Measurements from ENCODE around the gene CLCN3.
"Not testable (repeated sequence)": the region's sequence is repeated elsewhere in the genome, so short reads cannot be mapped to it uniquely, and the experiment has no call there.

Gene CLCN3

DNA sequence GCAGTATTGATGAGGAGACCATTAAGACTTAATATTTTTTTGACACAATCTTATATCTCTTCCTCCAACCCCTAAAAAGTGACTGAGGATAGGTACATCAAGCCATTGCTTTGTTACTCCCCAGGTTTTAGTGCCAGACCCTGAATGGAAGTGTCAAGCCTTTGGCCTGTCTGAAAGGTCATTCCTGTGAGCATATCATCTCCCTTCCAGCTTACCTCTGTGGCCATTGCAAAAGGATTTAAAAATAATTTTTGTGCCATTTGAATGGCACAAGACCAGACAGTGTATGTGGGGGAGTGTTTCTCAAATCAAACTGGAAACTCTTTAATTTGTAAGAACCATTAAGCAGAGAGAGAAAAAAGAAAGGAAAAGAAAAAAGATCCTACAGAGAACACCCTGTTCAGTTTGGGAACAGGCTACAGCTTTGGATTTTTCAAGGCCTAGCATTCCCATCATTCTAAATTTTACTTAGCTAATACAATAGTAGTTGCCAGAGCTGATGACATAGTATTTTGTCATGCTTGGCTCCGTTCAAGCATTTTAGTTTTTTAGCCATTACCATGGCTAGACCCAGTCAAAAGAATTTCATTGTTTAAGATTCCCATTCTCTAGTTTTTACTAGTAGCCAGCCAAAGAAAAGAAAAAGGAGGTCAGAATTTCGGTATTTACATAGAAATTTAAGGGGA is 87.7 kb downstream of the CLCN3 start:
- no peak for DNase-seq (ENCODE audit: low spot score)

- DNase-seq (ENCODE audit: low spot score), result no peak
Observed at GRCh38 chr4:169715826-169716225, 95.4 kb downstream of the CLCN3 start.

DNA sequence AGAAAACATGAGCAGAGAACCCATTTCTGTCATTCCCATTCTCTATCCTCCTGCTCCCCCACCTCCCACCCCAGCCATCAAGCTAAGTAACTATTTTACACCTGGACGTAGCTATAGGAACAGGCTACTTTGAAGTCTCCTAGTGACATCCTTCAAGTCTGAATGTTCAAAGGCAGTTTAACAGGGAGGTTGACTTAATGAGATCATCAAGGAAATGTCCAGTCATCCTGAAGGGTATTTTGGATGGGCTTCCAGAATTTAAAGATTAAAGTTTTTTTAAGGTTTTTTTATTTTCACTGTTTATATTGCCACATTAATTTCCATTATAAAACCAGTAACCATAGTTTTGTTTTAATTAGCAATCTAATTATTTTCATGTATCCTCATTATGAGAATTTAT is 96.3 kb downstream of the CLCN3 start:
- no peak for DNase-seq (ENCODE audit: low spot score)

DNA sequence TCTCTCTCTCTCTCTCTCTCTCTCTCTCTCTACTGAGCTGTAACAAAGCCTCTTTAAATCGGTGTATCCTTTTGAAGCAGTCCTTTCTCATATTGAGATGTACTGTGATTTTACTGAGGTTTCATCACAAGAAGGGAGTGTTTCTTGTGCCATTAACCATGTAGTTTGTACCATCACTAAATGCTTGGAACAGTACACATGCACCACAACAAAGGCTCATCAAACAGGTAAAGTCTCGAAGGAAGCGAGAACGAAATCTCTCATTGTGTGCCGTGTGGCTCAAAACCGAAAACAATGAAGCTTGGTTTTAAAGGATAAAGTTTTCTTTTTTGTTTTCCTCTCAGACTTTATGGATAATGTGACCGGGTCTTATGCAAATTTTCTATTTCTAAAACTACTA is 100.2 kb downstream of the CLCN3 start:
- DNase-seq (ENCODE audit: low spot score), result no peak

DNA sequence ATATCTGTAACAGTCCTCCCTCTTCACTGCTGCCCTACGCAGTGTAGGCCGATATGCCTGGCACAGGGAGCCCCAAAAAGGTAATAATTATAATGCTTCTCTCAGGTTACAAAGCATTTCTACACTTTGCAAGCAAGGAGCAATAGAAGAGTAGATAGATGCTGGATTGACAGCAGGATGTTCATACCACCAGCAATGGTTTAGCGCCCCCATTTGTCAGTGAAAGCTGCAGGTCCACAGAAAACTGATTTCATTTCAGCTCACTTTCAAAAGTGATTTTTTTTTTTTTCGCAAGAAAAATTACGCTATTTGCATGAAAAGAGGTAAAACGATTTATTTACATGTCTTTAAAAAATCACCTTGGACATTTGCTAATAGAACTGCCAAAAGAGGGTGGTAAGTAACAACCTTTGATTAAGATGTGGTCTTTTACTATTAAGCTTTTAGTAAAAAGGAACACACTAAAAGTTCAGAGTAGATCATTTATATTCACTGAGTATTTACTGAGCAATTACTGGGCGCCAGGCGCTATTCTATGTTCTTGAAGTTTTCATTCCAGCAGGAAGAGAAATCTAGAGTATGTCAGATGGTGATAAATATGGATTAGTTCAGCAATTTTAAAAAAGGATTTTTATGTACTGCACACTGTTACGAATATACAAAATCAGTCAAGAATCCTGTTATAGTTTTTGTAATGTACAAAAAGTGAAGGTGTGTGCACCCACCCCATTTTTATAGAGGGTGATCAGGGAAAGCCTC is 103.0 kb downstream of the CLCN3 start:
- no peak for DNase-seq (ENCODE audit: low spot score)

DNA sequence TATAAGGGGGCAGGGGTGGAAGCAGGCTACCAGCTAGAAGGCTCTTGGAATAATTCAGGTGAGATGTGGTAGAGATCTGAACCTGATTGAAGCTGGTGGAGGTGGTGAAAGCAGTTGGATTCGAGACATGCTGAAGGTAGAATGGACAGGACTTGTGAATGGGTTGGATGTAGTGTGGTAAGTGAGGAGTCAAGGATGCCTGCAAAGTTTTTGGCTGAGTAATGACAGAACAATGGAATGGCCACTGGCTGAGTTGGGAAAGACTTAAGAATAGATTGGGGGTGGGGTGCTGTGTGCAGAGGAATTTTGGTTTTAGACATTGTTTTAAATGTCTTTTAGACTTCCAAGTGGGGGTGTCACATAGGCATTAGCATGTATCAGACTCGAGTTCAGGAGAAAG is 103.9 kb downstream of the CLCN3 start:
- DNase-seq (ENCODE audit: low spot score), result no peak

GRCh38 chr4:169727616-169728015 is 107.2 kb downstream of the CLCN3 start:
- DNase-seq (ENCODE audit: low spot score), result no peak

DNA sequence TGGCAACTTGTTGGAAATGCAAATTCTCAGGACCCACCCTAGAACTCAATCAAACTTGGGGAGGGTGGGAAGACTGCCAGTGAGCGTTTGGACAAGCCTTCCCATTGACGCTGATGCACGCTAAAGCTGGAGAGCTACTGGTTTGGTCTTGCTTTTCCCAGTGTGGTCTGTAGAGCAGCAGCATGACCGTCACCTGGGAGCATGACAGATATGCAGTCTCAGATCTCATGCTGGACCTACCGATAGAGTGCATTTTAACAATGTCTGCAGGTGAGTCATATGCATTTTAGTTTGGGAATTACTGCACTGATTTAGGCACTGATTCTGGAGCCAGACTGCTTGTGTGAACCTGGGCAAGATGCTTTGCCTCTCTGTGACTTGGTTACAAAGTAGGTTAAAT is 110.2 kb downstream of the CLCN3 start:
- DNase-seq (ENCODE audit: low spot score), result no peak

DNA sequence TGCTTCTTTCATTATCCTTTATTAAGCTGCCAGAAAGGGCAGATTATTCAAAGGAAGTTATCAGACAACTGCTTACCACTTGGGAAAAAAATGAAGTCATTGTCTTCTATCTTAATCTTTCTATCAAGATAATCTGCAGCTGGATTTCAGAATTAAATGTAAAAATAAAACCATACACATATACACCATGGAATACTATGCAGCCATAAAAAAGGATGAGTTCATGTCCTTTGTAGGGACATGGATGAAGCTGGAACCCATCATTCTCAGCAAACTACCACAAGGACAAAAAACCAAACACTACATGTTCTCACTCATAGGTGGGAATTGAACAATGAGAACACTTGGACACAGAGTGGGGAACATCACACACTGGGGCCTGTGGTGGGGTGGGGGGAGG is 118.2 kb downstream of the CLCN3 start:
- not testable (repeated sequence) for DNase-seq (ENCODE audit: low spot score)

DNA sequence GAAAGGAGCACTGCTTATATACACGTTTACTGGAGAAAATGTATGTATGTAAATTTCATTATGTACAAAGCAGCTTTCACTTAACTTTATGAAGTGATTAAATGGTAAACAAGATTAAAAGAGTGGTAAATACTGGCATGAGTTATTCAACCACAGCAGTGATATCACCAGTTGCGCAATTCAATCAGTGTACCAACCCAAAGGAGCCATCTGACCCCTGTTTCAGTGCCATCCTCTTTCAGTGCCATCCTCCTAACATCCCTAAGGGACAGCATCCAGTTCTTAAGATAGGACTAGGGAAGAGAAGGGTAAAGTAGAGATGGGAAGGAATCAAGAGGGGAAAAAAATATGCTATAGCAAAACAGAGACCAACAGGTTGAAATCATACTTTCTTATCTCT is 121.2 kb downstream of the CLCN3 start:
- no peak for DNase-seq (ENCODE audit: low spot score)

DNA sequence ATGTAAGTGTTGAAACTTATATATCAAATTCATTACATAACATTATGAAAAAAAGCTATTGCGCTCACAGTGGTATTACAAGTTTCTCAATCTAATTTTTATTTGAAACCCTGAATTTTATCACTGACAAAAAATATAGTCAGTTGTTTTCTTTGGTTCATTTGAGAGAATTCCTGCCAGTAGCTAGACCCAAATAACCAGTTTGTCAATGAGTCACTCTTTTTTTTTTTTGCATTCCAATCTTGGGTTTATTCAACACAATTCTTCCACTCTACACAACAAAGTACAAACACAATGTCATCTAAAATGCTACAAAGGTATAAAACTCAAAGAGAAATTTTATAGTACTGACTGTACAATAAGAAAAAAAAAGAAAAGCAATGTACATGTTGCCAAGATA is 124.2 kb downstream of the CLCN3 start:
- DNase-seq (ENCODE audit: low spot score), result no peak

GRCh38 chr4:169745291-169745690 is 124.9 kb downstream of the CLCN3 start:
- DNase-seq (ENCODE audit: low spot score), result no peak

DNA sequence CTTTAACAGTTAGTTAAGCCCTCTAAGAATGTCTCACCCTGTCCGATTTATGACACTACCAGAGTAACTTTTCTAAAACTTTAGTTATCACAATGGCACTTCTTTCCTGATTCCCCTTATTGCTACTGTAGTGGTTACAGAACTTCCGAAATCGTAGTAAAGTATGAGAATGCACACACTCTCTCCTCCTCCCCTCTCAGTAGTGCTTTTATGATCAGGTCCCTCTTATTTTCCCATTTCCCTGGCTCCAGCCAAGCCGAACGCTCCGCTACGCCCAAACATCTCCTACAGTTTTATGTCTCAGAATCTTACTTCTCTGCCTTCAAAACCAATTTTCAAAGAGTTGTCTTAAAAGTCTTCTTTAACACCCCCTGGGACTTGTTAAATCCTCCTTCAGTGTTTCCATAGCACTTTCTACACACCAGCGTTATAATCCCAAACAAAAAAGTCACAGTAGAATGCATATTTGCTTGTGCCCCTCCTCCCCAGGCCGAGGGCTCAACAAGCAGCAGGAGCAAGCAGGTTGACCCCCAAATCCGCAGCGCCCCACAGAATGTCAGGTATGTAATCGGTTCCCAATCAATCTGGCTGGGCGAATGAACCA is 136.7 kb downstream of the CLCN3 start:
- DNase-seq (ENCODE audit: low spot score), result no peak

DNA sequence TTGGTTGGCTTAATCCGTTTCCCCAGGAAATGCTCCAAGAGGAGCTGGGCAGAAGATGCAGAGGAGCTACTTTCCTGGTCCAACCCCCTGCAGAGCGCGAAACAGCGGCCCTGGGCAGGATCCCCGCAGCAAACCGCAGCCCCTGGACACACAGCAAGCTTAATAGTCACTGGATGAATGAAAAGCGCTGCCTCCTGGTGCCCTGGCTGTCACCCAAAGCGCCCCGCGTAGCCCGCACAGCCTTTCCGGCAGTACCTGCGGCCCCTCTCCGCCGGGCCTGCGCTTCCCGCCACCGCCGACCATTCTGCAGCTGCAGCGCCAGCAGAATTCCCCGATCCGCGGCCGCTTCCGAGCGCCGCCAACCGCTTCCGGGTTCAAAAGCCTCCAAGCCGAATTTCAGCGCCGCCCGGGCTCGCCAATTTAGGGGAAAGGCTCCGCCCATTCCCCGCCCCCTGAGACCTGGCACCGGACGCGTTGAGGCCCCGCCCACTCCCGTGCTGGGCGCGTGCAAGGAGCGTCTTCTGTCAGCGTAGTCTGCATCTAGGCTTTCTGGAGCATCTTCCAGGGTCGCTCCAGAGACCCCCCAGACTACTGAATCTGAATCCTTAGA is 137.3 kb downstream of the CLCN3 start, which contains the start of gene HPF1:
HPF1 (minus strand) TSS at position 370 of the 610 bp plus-strand sequence; CDS start at position 303, 67 bp downstream.
- peak; percentile 94 for DNase-seq (ENCODE audit: low spot score)

- no peak for DNase-seq (ENCODE audit: low spot score)
Observed at GRCh38 chr4:169758401-169758962, 138.1 kb downstream of the CLCN3 start.

DNA sequence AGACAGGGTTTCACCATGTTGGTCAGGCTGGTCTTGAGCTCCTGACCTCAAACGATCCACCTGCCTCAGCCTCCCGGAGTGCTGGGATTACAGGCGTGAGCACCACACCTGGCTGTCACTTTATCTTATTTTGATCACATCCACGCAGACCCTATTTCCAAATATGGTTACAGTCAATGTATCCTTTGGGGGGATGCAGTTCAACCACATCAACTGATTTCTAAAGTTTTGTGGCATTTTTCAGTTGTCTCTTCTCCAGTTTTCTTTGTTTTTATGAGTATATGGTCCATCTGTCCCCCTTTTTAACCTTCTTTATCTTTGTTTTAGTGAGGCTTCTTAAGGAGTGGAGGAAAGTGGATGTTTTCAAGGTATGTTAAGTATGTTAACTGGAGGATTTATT is 141.5 kb downstream of the CLCN3 start:
- DNase-seq (ENCODE audit: low spot score), result no peak

- no peak for DNase-seq (ENCODE audit: low spot score)
Observed at GRCh38 chr4:169765835-169766234, 145.5 kb downstream of the CLCN3 start.

- DNase-seq (ENCODE audit: low spot score), result no peak
Observed at GRCh38 chr4:169766741-169767140, 146.4 kb downstream of the CLCN3 start.

DNA sequence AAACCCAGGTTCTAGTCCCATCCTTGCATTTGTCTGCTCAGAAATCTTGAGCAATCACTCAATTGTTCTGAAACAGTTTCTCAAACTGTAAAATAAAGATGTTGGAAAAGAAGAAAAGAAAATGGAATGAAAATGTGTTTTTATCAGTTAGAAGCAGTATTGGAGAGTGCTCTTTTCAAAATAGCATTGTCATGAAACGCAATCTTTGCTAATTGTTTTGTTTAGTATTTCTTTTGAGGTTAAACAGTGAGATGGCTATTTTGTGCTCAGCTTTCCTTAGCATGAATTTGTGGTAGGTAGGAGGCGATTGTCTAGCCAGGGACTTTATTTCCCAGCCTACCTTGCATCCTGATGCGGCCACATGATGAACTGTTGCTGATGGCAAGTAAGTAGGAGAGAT is 148.0 kb downstream of the CLCN3 start:
- no peak for DNase-seq (ENCODE audit: low spot score)

GRCh38 chr4:169770416-169770815 is 150.0 kb downstream of the CLCN3 start:
- DNase-seq (ENCODE audit: low spot score), result no peak

DNA sequence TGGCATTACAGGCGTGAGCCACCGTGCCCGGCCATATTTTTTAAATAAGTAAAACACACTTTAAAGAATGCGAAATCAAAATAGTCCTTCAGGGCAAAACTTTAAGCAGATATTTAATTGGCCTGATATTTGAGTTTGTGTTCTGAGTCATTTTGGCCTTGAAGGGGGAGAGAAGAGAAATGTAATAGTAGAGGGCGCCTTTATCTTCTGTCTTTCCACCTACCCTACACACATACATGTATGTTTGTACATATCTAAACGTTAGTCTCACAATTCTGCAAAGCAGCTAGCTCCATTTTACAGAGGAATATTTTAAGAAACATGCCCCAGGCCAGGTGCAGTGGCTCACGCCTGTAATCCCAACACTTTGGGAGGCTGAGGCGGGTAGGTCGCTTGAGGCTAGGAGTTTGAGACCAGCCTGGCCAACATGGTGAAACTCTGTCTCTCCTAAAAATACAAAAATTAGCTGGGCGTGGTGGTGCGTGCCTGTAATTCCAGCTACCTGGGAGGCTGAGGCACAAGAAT is 151.2 kb downstream of the CLCN3 start:
- not testable (repeated sequence) for DNase-seq (ENCODE audit: low spot score)

All from left forelimb (tissue), 1 donor.